Lower lobe of right lung (tissue), 2 donors: ENCODE data around the gene GGCX. TPM values are rescaled to one million over a fixed set of nuclear protein-coding genes. Genes with fewer than 3 reads are reported as not detected.

ENCODE experiments used
- ATAC-seq, 2 donors: fragments of 200-7000 bp; cut with Tn5 transposase; one replicate each; pipeline ENCODE4 v1.9.1; 2020 to 2022; ENCODE audit warnings: mild to moderate bottlenecking in 2 of 2, moderate library complexity in 2 of 2
- DNase-seq: peaks from one replicate; pipeline ENCODE4 v3.0.0-alpha.2; 2020
- H3K27ac ChIP-seq: fragments of 200-600 bp; one replicate; pipeline ENCODE4 v1.8.0; 2022
- H3K27me3 ChIP-seq: fragments of 200-600 bp; one replicate; pipeline ENCODE4 v1.8.0; 2022; ENCODE audit warnings: low read depth
- H3K36me3 ChIP-seq: fragments of 200-600 bp; one replicate; pipeline ENCODE4 v1.8.0; 2022; ENCODE audit warnings: mild to moderate bottlenecking
- H3K4me1 ChIP-seq: fragments of 200-600 bp; one replicate; pipeline ENCODE4 v1.8.0; 2022
- H3K4me3 ChIP-seq: fragments of 200-600 bp; one replicate; pipeline ENCODE4 v1.8.0; 2022; ENCODE audit warnings: mild to moderate bottlenecking
- H3K9me3 ChIP-seq: fragments of 200-600 bp; one replicate; pipeline ENCODE4 v1.8.0; 2022
- CTCF ChIP-seq: fragments of 200-600 bp; IDR thresholded peaks from one replicate; pipeline ENCODE4 v1.8.0; 2022; ENCODE audit warnings: antibody characterized with exemption, mild to moderate bottlenecking
- intact Hi-C: fragments of 100-400 bp; cut with DNase I; formaldehyde crosslinking; loops from one replicate; pipeline ENCODE4 v1.11.0; 2022
- total RNA-seq: library from RNA; stranded (reverse); fragmentation: NEBNext Ultra II Directional; extraction: Animal tissue kit (Norgen Biotek cat#: 25700); gene quantifications from one replicate; pipeline ENCODE4 v1.2.1, GENCODE V29; 2021
- donor health status: DM: no; HTN: yes; CAD: no; lungs with severe emphysema.

Gene GGCX
- total RNA-seq, 1 donor from 2014 or later = 62.2 TPM

- Histone ChIP-seq H3K4me1 (peaks cover 9% of the 10 kb centered on the region), H3K27ac (no peak overlapping the region), H3K9me3 (no peaks in the 10 kb centered on the region), H3K36me3 (peaks cover 90% of the 10 kb centered on the region), H3K4me3 (no peak overlapping the region), H3K27me3 (no peaks in the 10 kb centered on the region)
- TF ChIP-seq CTCF = no peak
- intact Hi-C loops = loop anchor here (5.0 kb wide), 1 partner anchor 128 kb away; no protein-coding TSS in a partner anchor
- DNase-seq (no peak), ATAC-seq (no peak)
Observed at GRCh38 chr2:85549826-85550225, 11.5 kb downstream of the GGCX start.

- Histone ChIP-seq H3K36me3 (peaks cover 90% of the 10 kb centered on the region), H3K4me1 (peaks cover 9% of the 10 kb centered on the region), H3K4me3 (no peak overlapping the region), H3K27me3 (no peaks in the 10 kb centered on the region), H3K9me3 (no peaks in the 10 kb centered on the region), H3K27ac (no peak overlapping the region)
- intact Hi-C loops = no loop called here
- no peak for DNase-seq
- no peak for ATAC-seq
- no peak for TF ChIP-seq CTCF
Observed at GRCh38 chr2:85549095-85549494, 12.2 kb downstream of the GGCX start.

GRCh38 chr2:85548608-85548900 is 12.7 kb downstream of the GGCX start:
- DNase-seq (no peak), ATAC-seq (no peak)
- no peak overlapping the region for H3K27ac ChIP-seq
- peaks cover 90% of the 10 kb centered on the region for H3K36me3 ChIP-seq
- no peaks in the 10 kb centered on the region for H3K27me3 ChIP-seq
- H3K4me3 ChIP-seq = no peak overlapping the region
- TF ChIP-seq CTCF = no peak
- intact Hi-C loops = no loop called here
- H3K9me3 ChIP-seq = no peaks in the 10 kb centered on the region
- H3K4me1 ChIP-seq = peaks cover 12% of the 10 kb centered on the region

- TF ChIP-seq CTCF = no peak
- no peak overlapping the region for H3K27ac ChIP-seq
- H3K36me3 ChIP-seq = peaks cover 90% of the 10 kb centered on the region
Observed at GRCh38 chr2:85547859-85548607, 13.3 kb downstream of the GGCX start.

GRCh38 chr2:85547089-85547858 is 14.0 kb downstream of the GGCX start:
- intact Hi-C loops = no loop called here
- no peak overlapping the region for H3K4me3 ChIP-seq
- ATAC-seq (no peak), DNase-seq (no peak)
- H3K27me3 ChIP-seq = no peaks in the 10 kb centered on the region
- TF ChIP-seq CTCF = no peak
- H3K9me3 ChIP-seq = no peaks in the 10 kb centered on the region
- no peak overlapping the region for H3K27ac ChIP-seq
- H3K4me1 ChIP-seq = peaks cover 22% of the 10 kb centered on the region
- H3K36me3 ChIP-seq = peaks cover 90% of the 10 kb centered on the region

More at GRCh38 chr2:85547859-85548607, 13.3 kb downstream of the GGCX start:
- DNase-seq (no peak), ATAC-seq (no peak)
- Histone ChIP-seq H3K27me3 (no peaks in the 10 kb centered on the region), H3K4me1 (peaks cover 17% of the 10 kb centered on the region), H3K4me3 (no peak overlapping the region), H3K9me3 (no peaks in the 10 kb centered on the region)
- intact Hi-C loops = no loop called here
